Ureter (tissue), 1 donor: Measurements from ENCODE around the gene SLC25A39. TPM values are rescaled to one million over a fixed set of nuclear protein-coding genes. Genes with fewer than 3 reads are reported as not detected.
"Not testable (repeated sequence)": the region's sequence is repeated elsewhere in the genome, so short reads cannot be mapped to it uniquely, and the experiment has no call there.

Experiments
- DNase-seq: peaks from one replicate; pipeline ENCODE4 v3.0.0-alpha.2; 2020; ENCODE audit warnings: low spot score
- total RNA-seq: library from RNA; stranded (reverse); gene quantifications from one replicate; pipeline ENCODE4 v1.2.4, GENCODE V29; 2023
- donor health status: DM: yes; HTN: yes; CAD: no.

SLC25A39 gene
- total RNA-seq, 1 donor from 2014 or later = 135 TPM

DNA sequence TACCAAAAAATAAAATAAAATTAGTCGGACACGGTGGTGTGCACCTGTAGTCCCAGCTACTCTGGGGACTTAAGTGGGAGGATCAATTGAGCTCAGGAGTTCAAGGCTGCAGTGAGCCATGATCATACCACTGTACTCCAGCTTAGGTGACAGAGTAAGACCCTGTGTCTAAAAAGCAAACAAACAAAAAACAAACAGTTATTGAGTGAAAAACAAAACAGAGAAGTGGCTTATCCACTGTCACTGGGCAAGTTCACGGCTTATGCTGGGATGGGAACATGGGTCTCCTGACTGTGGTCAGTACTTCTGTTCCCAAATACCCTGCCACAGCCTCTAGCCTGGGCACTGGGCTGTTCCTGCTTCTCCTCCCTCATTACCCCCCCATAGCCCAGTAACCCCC is 10.9 kb upstream of the SLC25A39 start:
- no peak for DNase-seq

DNA sequence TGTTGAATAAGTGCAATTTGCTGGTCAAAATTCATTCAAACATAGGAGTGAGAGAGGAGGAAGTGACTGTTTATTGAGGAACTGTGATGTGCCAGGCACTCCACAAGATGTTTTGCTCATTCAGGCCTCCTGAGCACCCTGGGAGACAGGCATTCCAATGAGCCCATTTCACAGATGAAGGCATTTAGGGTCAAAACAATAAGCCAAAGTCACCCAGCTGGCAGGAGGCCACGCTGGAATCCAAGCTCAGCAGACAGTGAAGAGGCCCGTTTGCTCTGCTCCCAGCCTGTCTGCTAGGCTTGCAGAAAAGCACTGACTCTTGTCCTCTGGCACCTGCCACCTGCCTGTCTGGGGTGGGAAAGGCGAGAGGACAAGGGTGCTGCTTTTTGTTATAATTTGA is 10.1 kb upstream of the SLC25A39 start:
- DNase-seq = no peak

- DNase-seq = no peak
Measured at GRCh38 chr17:44334315-44334714, 9.7 kb upstream of the SLC25A39 start.

- DNase-seq = no peak
Measured at GRCh38 chr17:44333371-44333770, 8.7 kb upstream of the SLC25A39 start.

DNA sequence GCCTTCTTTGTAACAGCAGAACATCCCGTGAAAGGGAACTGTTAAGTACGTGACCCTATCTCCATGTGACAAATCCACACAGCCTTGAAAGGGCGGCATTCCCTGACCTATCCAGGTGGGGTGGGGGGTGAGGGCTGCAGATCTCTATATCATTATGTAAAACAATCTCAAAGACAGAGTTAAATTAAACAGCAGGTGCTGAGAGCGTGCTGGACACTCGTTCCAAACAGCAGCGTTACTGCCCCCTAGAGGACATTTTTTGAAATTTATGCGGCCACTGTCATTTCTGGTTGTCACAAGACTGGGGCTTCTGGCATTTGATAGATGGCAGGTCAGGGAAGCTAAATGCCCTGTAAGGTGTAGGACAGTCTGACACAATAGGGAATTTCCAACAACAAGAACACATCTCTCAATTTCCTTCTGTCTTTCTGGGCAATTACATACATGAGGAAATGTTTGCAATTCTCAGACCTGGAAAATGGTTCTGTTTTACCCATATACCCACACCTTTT is 6.7 kb upstream of the SLC25A39 start:
- DNase-seq = peak; percentile 85

- not testable (repeated sequence) for DNase-seq
Measured at GRCh38 chr17:44330263-44330662, 5.6 kb upstream of the SLC25A39 start.

- not testable (repeated sequence) for DNase-seq
Measured at GRCh38 chr17:44329516-44329915, 4.9 kb upstream of the SLC25A39 start.

DNA sequence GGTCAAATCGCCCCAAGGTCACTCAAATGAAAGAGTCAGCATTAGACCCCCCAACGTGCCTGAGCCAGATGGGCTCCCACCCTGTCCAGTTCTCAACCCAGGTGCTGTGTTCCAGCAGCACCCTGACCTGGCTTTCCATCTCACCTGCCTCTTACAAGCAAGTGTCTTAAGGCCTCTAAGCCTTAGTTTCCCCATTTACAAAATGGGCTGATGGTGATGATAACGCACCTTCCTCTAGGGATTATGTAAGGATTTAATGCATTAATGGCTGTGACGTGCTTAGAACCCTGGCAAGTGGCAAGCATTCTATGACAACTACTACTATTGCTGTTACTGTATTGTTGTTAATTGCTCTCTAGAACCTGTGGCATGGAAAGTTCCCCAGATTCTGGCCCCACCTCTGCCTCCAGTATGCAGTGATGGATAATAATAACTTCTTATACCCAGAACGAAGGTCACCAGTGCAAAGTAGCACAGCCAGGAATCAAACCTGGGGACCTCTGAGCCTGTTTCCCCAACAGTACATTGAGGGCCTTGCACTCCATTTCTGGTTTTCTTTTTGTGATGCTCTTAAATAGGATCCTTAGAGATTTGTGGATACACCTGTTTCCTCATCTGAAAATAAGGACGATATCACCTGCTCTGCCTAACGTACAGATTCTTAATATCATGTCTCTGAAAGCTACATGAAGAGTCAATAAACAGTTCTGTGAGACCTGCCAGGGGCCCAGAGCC is 3.3 kb upstream of the SLC25A39 start:
- DNase-seq = no peak

GRCh38 chr17:44326861-44327444 is 2.3 kb upstream of the SLC25A39 start:
- peak; percentile 96 for DNase-seq

- DNase-seq = no peak
Measured at GRCh38 chr17:44324092-44324570, 492 bp downstream of the SLC25A39 start.

- no peak for DNase-seq
Measured at GRCh38 chr17:44323359-44324091, 1.1 kb downstream of the SLC25A39 start.

DNA sequence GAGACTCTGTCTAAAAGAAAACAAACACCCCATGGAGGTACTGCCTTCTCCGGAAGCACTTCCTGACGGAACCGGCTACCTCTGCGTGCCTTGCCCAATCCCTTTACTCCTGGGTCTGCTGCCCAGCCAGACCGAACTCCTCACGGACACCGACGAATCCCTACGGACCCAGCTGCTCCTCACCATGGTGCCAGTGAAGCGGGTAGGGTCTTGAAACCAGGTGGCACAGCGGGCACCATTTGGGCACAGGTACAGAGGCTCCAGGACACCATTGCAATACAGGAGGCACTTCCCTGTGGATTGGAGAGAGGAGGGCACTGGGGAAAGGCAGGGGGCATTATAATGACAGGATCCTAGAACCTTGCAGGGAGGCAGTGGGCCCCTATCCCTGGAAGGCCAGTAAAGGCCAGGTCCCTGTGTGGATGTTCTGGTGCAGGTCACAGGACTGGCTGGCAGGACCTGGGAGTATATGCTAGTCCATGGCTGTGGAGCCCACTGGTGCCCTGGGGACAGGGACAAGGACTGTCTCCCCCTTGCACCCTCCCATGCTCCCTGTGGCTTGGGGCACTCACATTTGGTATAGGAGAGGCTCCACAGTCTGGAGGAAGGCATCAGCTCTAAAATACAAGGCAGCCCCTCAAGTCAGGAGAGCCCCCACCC is 2.3 kb downstream of the SLC25A39 start:
- DNase-seq = no peak

GRCh38 chr17:44321246-44322120 is 3.1 kb downstream of the SLC25A39 start:
- DNase-seq = no peak

GRCh38 chr17:44320066-44320465 is 4.6 kb downstream of the SLC25A39 start:
- no peak for DNase-seq

DNA sequence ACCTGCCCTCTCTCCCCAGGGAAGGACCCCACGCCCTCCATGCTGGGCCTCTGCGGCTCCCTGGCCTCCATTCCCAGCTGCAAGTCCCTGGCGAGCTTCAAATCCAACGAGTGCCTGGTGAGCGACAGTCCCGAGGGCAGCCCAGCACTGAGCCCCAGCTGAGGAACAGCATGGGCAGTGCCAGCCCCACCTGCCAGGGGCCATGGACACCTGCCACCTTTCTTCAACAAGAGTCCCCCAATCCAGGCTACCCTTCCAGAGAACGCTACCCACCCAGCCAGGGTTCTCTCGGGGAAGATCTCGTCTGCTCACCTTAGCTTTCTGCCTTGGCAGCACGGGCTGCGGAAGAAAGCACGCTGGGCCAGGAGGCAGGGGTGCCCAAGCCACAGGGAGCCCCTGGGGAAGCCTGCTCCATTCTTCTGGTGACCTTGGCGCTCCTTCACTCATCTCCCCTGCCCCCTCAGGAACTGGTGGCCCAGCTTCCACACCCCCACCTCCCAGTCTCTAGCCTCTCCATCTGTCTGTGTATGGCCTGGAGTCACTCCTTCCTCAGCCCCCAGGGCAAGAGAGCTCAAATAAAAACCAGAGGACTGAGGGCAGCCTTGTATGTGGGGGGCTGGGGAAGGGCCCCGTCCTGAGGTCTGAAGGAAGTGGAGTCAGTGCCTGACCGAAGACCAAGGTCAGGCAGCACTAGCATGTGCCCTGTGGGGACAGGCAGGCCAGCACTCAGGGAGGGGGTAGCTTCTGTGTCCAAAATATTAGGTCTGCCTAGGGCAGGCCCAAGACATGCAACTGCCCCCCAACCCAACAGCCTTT is 6.3 kb downstream of the SLC25A39 start:
- DNase-seq = no peak

DNA sequence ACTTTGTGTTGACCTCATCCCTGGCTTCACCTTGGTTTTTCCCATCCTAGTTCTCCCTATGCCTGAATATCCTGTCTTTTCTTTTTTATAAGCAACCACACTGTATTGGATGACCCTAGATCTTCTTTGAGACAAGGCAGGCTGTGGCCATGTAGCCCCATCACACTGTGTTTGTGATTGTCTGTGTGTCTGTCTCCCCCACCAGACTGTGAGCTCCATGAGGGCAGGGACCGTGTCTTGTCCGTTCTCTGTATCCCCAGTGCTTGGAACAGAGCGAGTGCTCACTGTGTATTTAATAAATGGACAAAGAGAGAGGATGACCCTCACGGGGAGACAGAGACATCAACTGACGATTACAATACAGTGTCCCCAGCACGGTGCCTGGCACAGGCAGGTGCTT is 7.1 kb downstream of the SLC25A39 start:
- no peak for DNase-seq

GRCh38 chr17:44315760-44316731 is 8.6 kb downstream of the SLC25A39 start:
- no peak for DNase-seq

GRCh38 chr17:44314869-44315661 is 9.6 kb downstream of the SLC25A39 start:
- no peak for DNase-seq
